Loucy (cell line): ENCODE data around the gene HSD17B8.

ENCODE experiments used
- CTCF ChIP-seq: fragments of 200-600 bp; sonication (generic); conservative IDR thresholded peaks from 2 replicates; pipeline ENCODE4 v1.5.1; 2014; ENCODE audit warnings: mild to moderate bottlenecking, antibody characterized with exemption, low read length
- EZH2phosphoT487 ChIP-seq: fragments of 200-600 bp; IDR thresholded peaks from 2 replicates; pipeline ENCODE4 v1.6.1; 2018; ENCODE audit warnings: antibody characterized with exemption, mild to moderate bottlenecking, moderate library complexity, borderline replicate concordance

GRCh38 chr6:33206027-33206863 is 1.8 kb downstream of the HSD17B8 start:
- TF ChIP-seq CTCF (no peak), EZH2phosphoT487 (no peak)
